GM13976 (cell line): ENCODE measurements around the gene TMEM217.

Source experiments
- DNase-seq: peaks from one replicate; pipeline ENCODE4 v3.0.0; 2012; ENCODE audit warnings: low spot score
- CTCF ChIP-seq: IDR thresholded peaks from 2 replicates; pipeline ENCODE4 v1.5.1; 2012; ENCODE audit warnings: borderline replicate concordance, mild to moderate bottlenecking; ENCODE audit not compliant: insufficient read depth; ENCODE audit errors: extremely low read depth, missing control alignments, control extremely low read depth
- in situ Hi-C: fragments of 300-500 bp; cut with MboI; formaldehyde crosslinking; loops from one replicate; pipeline ENCODE4 v1.12.0; 2022; ENCODE audit warnings: low sequenced_read_pairs, mixed read lengths, inconsistent platforms; ENCODE audit not compliant: unreplicated experiment

The TMEM217 gene

GRCh38 chr6:37209461-37210205, 48.3 kb downstream of the TMEM217 start:
- DNase-seq = no peak
- no peak for TF ChIP-seq CTCF
- in situ Hi-C loops = loop anchor here (10.0 to 25.0 kb wide), 3 partner anchors 185 to 447 kb away; partner anchors contain the start of gene PPIL1

GRCh38 chr6:37208793-37209192, 49.2 kb downstream of the TMEM217 start:
- in situ Hi-C loops = loop anchor here (10.0 to 25.0 kb wide), 2 partner anchors 334 to 446 kb away; partner anchors contain the start of gene PPIL1
- no peak for DNase-seq
- TF ChIP-seq CTCF = no peak

DNA sequence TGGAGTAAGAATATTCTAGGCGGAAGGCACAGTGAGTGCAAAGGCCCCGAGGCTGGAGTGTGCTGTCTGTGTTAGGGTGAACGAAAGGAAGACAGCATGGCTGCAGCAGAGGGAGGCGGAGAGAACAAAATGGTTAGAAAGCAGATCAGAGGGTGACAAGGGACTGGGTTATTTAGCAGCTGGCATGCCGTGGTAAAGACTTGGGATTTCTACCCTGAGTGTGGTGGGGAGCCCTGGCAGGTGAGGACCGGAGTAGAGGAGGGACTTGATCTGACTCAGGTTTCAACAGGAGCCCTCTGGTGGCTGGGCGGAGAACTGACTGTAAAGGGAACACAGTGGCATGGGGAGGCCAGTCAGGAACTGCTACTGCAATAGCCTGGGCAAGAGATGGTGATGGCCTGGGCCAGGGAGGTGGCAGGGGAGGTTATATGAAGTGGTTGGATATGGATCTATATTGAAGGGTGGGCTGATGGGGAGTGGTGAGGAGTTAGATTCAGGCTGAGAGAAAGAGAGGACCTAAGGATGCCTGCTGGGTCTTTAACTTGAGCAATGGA, 50.0 kb downstream of the TMEM217 start:
- in situ Hi-C loops = loop anchor here (10.0 to 25.0 kb wide), 2 partner anchors 333 to 446 kb away; partner anchors contain the start of gene PPIL1
- DNase-seq = peak; percentile 76
- peak; percentile 65 for TF ChIP-seq CTCF

DNA sequence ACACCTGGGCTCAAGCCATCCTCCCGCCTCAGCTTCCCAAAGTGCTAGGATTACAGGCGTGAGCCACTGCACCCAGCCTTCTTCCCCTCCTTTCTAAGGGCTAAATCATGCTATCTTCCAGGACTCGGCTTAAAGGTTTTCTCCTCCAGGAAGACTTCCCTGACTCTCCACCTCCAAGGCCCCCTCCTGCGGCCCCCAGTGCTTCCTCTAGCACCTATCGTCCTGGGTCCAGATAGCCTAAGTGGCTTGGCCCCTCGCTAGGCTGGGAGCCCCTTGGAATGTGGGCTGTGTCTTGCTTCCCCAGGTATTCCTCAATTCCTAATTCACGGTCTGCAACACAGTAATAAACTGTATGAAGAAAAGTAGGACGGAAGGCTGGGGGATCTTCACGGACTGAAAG, 51.3 kb downstream of the TMEM217 start:
- TF ChIP-seq CTCF = no peak
- in situ Hi-C loops = loop anchor here (10.0 to 25.0 kb wide), 2 partner anchors 332 to 444 kb away; partner anchors contain the start of gene PPIL1
- DNase-seq = no peak

DNA sequence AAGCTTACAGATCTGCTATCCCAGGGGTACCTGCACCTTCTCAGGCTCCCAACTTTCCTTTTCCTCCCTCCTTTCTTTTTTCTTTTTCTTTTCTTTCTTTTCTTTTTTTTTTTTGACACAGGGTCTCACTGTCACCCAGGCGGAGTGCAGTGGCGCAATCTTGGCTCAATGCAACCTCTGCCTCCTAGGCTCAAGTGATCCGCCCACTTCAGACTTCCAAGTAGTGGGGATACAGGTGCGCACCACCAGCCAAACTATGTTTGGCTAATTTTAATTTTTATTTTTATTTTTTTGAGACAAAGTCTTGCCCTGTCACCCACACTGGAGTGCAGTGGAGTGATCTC, 52.0 kb downstream of the TMEM217 start:
- in situ Hi-C loops = loop anchor here (10.0 to 25.0 kb wide), 2 partner anchors 331 to 444 kb away; partner anchors contain the start of gene PPIL1
- no peak for DNase-seq
- TF ChIP-seq CTCF = no peak

- TF ChIP-seq CTCF = no peak
- peak; percentile 35 for DNase-seq
- in situ Hi-C loops = loop anchor here (10.0 to 25.0 kb wide), 2 partner anchors 331 to 443 kb away; partner anchors contain the start of gene PPIL1
These were observed 52.6 kb downstream of the TMEM217 start for GRCh38 chr6:37205175-37205996.
